A549 (cell line): ENCODE data around the gene NXNL1.

Experiments used
- CTCF ChIP-seq: fragments of >200 bp; sonication (Bioruptor Twin); formaldehyde crosslinking; IDR thresholded peaks from 3 replicates; pipeline ENCODE4 v1.5.1; 2016
- EHF ChIP-seq: fragments of 250-450 bp; sonication (Bioruptor Pico); IDR thresholded peaks from 2 replicates; pipeline ENCODE4 v1.5.0; 2020; ENCODE audit warnings: mild to moderate bottlenecking
- EHMT2 ChIP-seq: fragments of 200-600 bp; sonication (generic); IDR thresholded peaks from 2 replicates; pipeline ENCODE4 v1.6.1; 2016; ENCODE audit warnings: antibody characterized with exemption, low read depth, mild to moderate bottlenecking, moderate library complexity
- EP300 ChIP-seq, 2 experiments: fragments of >200 bp; sonication (Bioruptor Twin); formaldehyde crosslinking; IDR thresholded peaks; 2 replicates in 1 of 2; 3 replicates in 1 of 2; pipeline ENCODE4 v1.6.1; 2016 to 2017
- FOSL2 ChIP-seq, 2 experiments: fragments of 450-650 bp in 1 of 2; fragments of >200 bp in 1 of 2; sonication (Bioruptor Twin) in 1 of 2; formaldehyde crosslinking; IDR thresholded peaks; 2 replicates each; pipeline versions ENCODE4 v1.5.0 to v1.6.1; 2016 to 2020; ENCODE audit warnings: mild to moderate bottlenecking in 1 of 2, moderate library complexity in 1 of 2
- HMGXB4 ChIP-seq: fragments of 250-450 bp; sonication (Bioruptor Pico); IDR thresholded peaks from 2 replicates; pipeline ENCODE4 v1.5.0; 2021; ENCODE audit warnings: mild to moderate bottlenecking, moderate library complexity, borderline replicate concordance
- KDM5A ChIP-seq: fragments of 200-600 bp; sonication (generic); IDR thresholded peaks from 2 replicates; pipeline ENCODE4 v1.6.1; 2016; ENCODE audit warnings: antibody characterized with exemption, mild to moderate bottlenecking
- MAX ChIP-seq: IDR thresholded peaks from 2 replicates; pipeline ENCODE4 v1.6.1; 2012
- POLR2A ChIP-seq: IDR thresholded peaks from 2 replicates; pipeline ENCODE4 v1.6.1; 2012; ENCODE audit warnings: mild to moderate bottlenecking, low read length
- RFX5 ChIP-seq: fragments of 450-650 bp; IDR thresholded peaks from 2 replicates; pipeline ENCODE4 v1.7.1; 2014; ENCODE audit warnings: antibody characterized with exemption, mild to moderate bottlenecking, moderate library complexity
- SMC3 ChIP-seq: fragments of >200 bp; sonication (Bioruptor Twin); formaldehyde crosslinking; IDR thresholded peaks from 3 replicates; pipeline ENCODE4 v1.6.1; 2018; ENCODE audit warnings: inconsistent platforms
- ZC3H11A ChIP-seq: fragments of 450-650 bp; IDR thresholded peaks from 2 replicates; pipeline ENCODE4 v1.6.1; 2014; ENCODE audit warnings: antibody characterized with exemption, mild to moderate bottlenecking
- ZSCAN20 ChIP-seq: fragments of 250-450 bp; sonication (Bioruptor Pico); IDR thresholded peaks from 2 replicates; pipeline ENCODE4 v1.8.0; 2022; ENCODE audit warnings: mild to moderate bottlenecking, moderate library complexity

- TF ChIP-seq RFX5 = no peak
- no peak for TF ChIP-seq CTCF
- no peak for TF ChIP-seq POLR2A
- no peak for TF ChIP-seq EP300 (IDR thresholded peaks at IDR 0.05)
- TF ChIP-seq EHMT2 = no peak
- TF ChIP-seq EHF (CRISPR knock-in tag) = no peak
- no peak for TF ChIP-seq KDM5A
- TF ChIP-seq HMGXB4 (CRISPR knock-in tag) = no peak
- TF ChIP-seq ZSCAN20 (CRISPR knock-in tag) = no peak
- TF ChIP-seq MAX = no peak
- TF ChIP-seq FOSL2 (IDR thresholded peaks at IDR 0.05) = no peak
- no peak for TF ChIP-seq FOSL2 (CRISPR knock-in tag; IDR thresholded peaks at IDR 0.05)
- TF ChIP-seq ZC3H11A = no peak
- no peak for TF ChIP-seq SMC3
These were observed 29.3 kb downstream of the NXNL1 start for GRCh38 chr19:17431417-17431816.
